T-helper 2 cell treated with Interferon-gamma antibody and Interleukin-4, amounts not matched to agents 5 μg/mL and 100 μg/mL, for 36 hours (primary cell): ENCODE results near the gene IQSEC3.
"Not testable (repeated sequence)": the region's sequence is repeated elsewhere in the genome, so short reads cannot be mapped to it uniquely, and the experiment has no call there.

Experiments
- DNase-seq: peaks from one replicate; pipeline ENCODE4 v3.0.0; 2021; ENCODE audit warnings: low spot score
- H3K27ac Mint-ChIP-seq: one replicate; pipeline ENCODE4 v1.8.0; 2021; ENCODE audit warnings: mild to moderate bottlenecking, mixed read lengths
- H3K27me3 Mint-ChIP-seq: one replicate; pipeline ENCODE4 v1.8.0; 2021; ENCODE audit warnings: low read depth, mixed read lengths
- H3K36me3 Mint-ChIP-seq: one replicate; pipeline ENCODE4 v1.8.0; 2021; ENCODE audit warnings: low read depth, mixed read lengths
- H3K4me1 Mint-ChIP-seq: one replicate; pipeline ENCODE4 v1.8.0; 2021; ENCODE audit warnings: low read depth, mixed read lengths
- H3K4me3 Mint-ChIP-seq: one replicate; pipeline ENCODE4 v1.8.0; 2022; ENCODE audit warnings: mild to moderate bottlenecking, moderate library complexity, mixed read lengths
- H3K9me3 Mint-ChIP-seq: one replicate; pipeline ENCODE4 v1.8.0; 2021; ENCODE audit warnings: mixed read lengths

Gene IQSEC3

DNA sequence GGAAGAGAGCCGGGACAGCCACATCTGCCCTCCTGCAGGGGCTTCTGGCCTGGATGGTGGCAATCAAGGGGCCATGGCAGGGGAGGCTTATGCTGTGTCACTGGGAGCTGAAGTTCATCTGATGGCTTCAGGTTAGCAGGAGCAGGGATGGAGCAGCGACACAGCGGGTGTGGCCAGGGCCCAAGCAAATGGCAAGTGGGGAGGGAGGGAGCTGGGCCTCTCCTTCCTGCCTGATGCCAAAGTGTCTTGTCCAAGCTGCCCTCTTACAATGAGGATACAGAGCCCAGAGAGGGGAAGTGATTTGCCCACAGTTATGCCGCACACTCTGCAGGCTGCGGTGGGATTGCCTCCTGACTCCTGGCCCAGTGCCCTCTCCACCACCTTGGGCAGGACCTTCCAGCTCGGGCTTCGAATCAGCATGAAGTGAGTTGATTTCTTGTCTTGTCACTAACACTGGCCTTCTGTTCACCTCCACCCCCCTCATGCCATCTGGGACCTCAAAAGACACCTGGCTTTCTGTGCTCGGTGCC is 51.3 kb downstream of the IQSEC3 start:
- no peaks in the 10 kb centered on the region for H3K4me1 Mint-ChIP-seq
- H3K4me3 Mint-ChIP-seq: no peak overlapping the region
- no peak for DNase-seq
- H3K27ac Mint-ChIP-seq: no peak overlapping the region
- H3K36me3 Mint-ChIP-seq: no peaks in the 10 kb centered on the region
- H3K27me3 Mint-ChIP-seq: peaks cover 5% of the 10 kb centered on the region
- H3K9me3 Mint-ChIP-seq: no peaks in the 10 kb centered on the region

DNA sequence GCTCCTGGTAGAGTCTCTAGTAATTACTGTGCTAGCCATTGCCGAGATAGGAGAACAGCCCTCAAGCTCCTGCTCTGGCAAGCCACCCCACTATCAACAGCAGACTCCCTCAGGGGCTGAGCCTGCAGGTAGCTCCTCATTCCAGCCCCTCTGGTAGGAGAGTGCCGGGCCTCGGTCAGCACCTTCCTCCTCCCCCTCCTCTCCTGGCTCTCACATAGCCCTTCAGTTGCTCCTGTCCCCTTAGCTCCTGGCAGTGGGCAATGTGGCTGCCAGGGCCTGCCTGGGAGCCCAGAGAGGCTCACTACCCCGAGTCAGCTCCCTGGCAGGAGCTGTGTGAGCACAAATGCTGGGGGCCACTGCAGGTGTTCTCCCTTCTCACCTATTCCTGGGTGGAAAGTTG is 52.0 kb downstream of the IQSEC3 start:
- no peak overlapping the region for H3K4me3 Mint-ChIP-seq
- peaks cover 5% of the 10 kb centered on the region for H3K27me3 Mint-ChIP-seq
- no peak for DNase-seq
- no peaks in the 10 kb centered on the region for H3K4me1 Mint-ChIP-seq
- no peaks in the 10 kb centered on the region for H3K36me3 Mint-ChIP-seq
- H3K27ac Mint-ChIP-seq: no peak overlapping the region
- H3K9me3 Mint-ChIP-seq: no peaks in the 10 kb centered on the region

DNA sequence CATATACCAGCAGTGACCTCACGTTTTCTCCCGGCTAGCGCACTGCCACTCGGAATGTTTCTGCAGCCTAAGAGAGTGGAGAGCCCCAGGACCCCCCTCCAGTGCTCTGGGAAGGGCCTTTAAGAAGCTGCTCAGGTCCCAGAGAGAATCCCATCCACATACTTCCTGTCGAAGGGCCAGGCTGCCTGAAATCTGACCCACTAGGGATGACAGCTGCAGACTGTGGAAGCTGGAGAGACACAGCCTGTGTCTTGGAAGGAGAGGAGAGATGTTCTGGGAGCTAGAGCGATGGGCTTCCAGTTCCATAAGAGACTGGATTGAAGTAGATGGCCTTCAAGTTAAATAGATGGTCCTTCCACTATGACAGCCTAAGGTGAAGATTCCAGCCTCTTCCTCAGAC is 54.4 kb downstream of the IQSEC3 start:
- Mint-ChIP-seq H3K27ac (no peak overlapping the region), H3K4me1 (no peaks in the 10 kb centered on the region), H3K27me3 (no peaks in the 10 kb centered on the region), H3K9me3 (no peaks in the 10 kb centered on the region), H3K36me3 (no peaks in the 10 kb centered on the region), H3K4me3 (no peak overlapping the region)
- no peak for DNase-seq

DNA sequence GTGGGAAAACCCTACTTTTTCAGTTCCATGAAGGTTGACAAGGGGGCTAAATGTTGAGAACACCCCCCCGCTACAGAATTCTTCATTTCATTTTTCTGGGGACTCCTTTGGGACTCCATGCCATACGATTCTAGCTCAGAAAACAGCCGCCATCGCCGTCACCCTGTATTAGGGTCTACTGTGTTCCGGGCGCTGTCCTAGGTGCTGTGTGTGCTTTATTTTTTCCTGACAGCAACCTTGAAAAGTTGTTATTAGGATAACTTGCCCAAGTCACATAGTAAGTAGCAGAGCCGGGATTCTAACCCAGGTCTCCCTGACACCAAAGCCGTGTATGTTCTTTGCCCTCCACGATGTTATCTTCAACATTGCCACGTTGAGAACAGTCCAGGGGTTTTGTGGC is 55.1 kb downstream of the IQSEC3 start:
- H3K27me3 Mint-ChIP-seq: no peaks in the 10 kb centered on the region
- no peak overlapping the region for H3K4me3 Mint-ChIP-seq
- no peak for DNase-seq
- no peaks in the 10 kb centered on the region for H3K9me3 Mint-ChIP-seq
- H3K36me3 Mint-ChIP-seq: no peaks in the 10 kb centered on the region
- H3K4me1 Mint-ChIP-seq: no peaks in the 10 kb centered on the region
- H3K27ac Mint-ChIP-seq: no peak overlapping the region

DNA sequence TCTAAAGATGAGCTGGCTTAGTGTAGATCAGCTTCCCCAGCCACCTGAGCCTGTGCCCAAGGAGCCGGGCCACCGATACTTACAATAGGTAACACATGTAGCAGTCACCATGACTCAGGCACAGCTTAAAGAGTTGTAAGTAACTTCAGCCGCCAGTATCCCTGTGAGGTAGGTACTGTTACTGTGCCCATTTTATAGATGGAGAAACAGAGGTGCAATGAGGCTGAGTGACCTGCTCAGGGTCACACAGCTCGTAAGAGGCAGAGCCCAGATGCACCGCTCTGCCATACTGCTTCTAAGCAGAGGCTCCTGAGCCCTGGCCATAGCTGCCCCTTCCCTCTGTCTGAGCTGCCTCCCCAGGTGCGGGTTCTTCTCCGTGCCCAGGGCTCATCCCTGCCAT is 58.5 kb downstream of the IQSEC3 start:
- Mint-ChIP-seq H3K9me3 (no peaks in the 10 kb centered on the region), H3K36me3 (no peaks in the 10 kb centered on the region), H3K27ac (no peak overlapping the region), H3K4me1 (no peaks in the 10 kb centered on the region), H3K27me3 (peaks cover 2% of the 10 kb centered on the region), H3K4me3 (no peak overlapping the region)
- no peak for DNase-seq

DNA sequence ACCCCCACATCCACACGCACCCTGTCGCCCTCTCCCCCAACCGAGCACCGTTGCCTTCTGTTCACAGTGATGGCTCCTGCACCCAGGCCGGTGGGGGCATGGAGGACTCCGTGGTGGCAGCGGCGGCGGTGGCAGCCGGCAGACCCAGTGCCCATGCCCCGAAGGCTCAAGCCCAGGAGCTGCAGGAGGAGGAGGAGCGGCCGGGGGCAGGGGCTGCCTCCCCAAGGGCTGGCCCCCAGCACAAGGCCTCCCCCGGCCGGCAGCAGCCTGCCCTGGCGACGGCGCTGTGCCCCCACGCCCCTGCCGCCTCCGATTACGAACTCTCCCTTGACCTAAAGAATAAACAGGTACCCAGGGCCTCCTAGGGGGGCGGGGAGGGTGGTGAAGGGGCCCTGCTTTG is 59.0 kb downstream of the IQSEC3 start:
- Mint-ChIP-seq H3K4me3 (no peak overlapping the region), H3K9me3 (no peaks in the 10 kb centered on the region), H3K27ac (no peak overlapping the region), H3K27me3 (peaks cover 2% of the 10 kb centered on the region), H3K4me1 (no peaks in the 10 kb centered on the region), H3K36me3 (no peaks in the 10 kb centered on the region)
- DNase-seq: no peak

DNA sequence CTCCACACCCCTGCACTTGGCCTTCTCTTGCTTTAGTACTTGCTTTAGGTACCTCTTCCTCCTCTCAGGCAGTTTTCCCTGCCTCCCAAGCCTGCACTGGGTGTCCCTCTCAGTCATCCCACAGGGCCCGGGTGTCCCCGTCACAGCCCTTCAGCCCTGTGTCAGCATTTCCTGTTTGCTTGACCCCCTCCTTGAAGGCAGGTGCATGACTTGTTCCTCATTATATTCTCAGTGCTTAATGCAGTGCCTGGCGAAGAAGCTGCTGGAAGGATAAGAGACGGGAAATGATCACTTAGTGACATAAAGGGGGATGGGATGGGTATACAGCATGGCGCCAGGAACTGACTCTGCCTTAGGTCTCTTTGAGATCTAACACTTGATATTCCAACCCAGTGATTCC is 61.5 kb downstream of the IQSEC3 start:
- H3K27me3 Mint-ChIP-seq: peaks cover 4% of the 10 kb centered on the region
- no peak overlapping the region for H3K27ac Mint-ChIP-seq
- no peaks in the 10 kb centered on the region for H3K36me3 Mint-ChIP-seq
- no peak for DNase-seq
- no peaks in the 10 kb centered on the region for H3K9me3 Mint-ChIP-seq
- no peaks in the 10 kb centered on the region for H3K4me1 Mint-ChIP-seq
- no peak overlapping the region for H3K4me3 Mint-ChIP-seq

DNA sequence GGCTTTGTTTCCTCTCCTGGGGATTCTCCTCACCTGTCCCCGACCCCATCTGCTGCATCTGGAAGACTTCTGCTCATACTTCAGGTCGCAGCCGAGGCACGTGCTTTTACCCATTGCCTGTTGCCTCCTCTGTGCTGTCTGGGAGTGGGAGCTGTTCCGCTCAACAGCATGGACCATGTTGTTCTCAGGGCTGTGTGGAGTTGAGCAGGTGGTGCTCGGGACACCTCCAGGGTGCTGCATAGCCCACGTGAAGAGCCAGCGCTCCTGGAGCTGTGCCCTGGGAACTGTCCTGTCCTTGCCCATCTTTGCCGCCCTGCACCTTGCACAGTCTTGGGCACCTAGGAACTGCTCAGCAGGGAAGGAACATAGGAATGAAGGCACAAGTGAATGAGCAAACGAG is 62.4 kb downstream of the IQSEC3 start:
- DNase-seq: no peak
- H3K9me3 Mint-ChIP-seq: no peaks in the 10 kb centered on the region
- no peak overlapping the region for H3K27ac Mint-ChIP-seq
- no peak overlapping the region for H3K4me3 Mint-ChIP-seq
- H3K4me1 Mint-ChIP-seq: no peaks in the 10 kb centered on the region
- no peaks in the 10 kb centered on the region for H3K36me3 Mint-ChIP-seq
- peaks cover 4% of the 10 kb centered on the region for H3K27me3 Mint-ChIP-seq

DNA sequence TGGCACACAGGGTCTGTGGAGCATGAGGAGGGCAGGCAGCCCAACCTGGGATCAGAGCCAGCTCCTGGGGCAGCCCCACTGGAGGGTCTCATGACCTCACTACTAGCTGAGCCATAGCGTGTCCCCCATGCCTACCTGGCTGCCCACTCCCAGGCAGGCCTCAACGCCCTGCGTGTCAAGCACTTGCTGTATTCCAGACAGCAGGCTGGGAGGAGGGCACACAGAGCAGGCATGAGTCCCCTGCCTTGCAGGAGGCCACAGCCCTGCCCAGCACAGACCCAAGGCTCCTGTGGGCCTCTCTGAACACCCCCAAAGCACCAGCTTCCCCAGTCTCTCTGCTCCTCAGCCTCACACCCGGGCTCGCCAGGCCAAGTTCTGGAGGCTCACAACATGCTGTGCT is 64.0 kb downstream of the IQSEC3 start:
- H3K9me3 Mint-ChIP-seq: no peaks in the 10 kb centered on the region
- H3K27ac Mint-ChIP-seq: no peak overlapping the region
- no peak for DNase-seq
- peaks cover 4% of the 10 kb centered on the region for H3K27me3 Mint-ChIP-seq
- no peaks in the 10 kb centered on the region for H3K36me3 Mint-ChIP-seq
- no peaks in the 10 kb centered on the region for H3K4me1 Mint-ChIP-seq
- H3K4me3 Mint-ChIP-seq: no peak overlapping the region

DNA sequence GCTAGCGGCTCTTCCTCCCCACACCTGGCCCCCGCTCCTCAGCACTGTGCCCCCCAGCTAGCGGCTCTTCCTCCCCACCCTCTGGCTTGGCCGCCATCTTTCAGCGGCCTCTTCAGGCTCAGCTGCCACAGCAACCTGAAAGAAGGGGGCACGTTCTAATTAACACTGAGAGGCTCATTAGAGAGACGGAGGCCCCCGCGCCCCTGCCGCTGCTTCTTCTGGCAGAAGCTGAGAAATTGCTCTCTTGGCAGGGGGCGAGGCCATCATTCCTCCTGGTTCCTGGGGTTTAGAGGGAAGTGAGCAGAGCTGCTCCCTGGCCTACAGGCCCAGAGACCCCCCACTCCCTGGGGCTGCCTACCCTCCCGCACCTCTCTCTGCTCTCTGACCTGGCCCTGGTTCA is 64.4 kb downstream of the IQSEC3 start:
- Mint-ChIP-seq H3K27me3 (peaks cover 4% of the 10 kb centered on the region), H3K36me3 (no peaks in the 10 kb centered on the region), H3K9me3 (no peaks in the 10 kb centered on the region), H3K4me3 (no peak overlapping the region), H3K4me1 (no peaks in the 10 kb centered on the region), H3K27ac (no peak overlapping the region)
- DNase-seq: no peak

DNA sequence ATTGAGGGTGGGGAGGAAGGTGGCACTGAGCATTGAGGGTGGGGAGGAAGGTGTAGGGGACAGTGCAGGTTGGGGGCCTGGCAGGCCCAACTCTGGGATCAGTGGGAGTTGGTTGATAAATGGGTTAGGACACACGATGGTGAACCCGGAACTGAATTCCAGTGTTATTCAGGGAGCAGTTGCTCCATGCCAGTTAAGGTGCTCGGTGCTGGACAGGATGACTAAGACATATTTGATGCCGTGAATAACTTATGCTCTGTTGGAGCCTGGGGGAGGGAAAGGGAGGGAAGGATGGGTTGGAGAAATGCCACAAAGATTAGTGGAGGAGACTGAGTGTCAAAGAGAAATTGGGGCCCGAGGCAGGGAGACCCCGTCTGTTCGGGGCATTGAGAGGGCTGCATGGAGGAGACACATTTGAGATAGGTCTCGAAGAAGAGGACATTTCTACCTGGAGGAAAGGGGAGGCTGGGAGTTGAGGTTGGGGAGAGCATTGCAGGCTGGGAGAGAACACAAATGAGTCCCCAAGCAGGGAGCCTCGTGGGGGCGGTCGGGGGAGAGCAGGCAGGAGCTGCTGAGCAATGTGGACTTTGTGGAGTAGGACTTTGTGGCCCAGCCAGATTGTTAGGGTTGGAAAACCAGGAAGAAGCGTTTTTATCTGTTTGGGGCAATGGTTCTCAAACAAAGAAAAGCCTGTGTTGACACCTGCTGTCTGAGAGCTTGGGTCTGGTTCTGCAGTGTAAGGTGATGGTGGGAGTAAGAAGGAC is 65.3 kb downstream of the IQSEC3 start:
- H3K9me3 Mint-ChIP-seq: no peaks in the 10 kb centered on the region
- H3K27me3 Mint-ChIP-seq: peaks cover 4% of the 10 kb centered on the region
- no peak for DNase-seq
- no peaks in the 10 kb centered on the region for H3K36me3 Mint-ChIP-seq
- H3K4me3 Mint-ChIP-seq: no peak overlapping the region
- H3K27ac Mint-ChIP-seq: no peak overlapping the region
- no peaks in the 10 kb centered on the region for H3K4me1 Mint-ChIP-seq

DNA sequence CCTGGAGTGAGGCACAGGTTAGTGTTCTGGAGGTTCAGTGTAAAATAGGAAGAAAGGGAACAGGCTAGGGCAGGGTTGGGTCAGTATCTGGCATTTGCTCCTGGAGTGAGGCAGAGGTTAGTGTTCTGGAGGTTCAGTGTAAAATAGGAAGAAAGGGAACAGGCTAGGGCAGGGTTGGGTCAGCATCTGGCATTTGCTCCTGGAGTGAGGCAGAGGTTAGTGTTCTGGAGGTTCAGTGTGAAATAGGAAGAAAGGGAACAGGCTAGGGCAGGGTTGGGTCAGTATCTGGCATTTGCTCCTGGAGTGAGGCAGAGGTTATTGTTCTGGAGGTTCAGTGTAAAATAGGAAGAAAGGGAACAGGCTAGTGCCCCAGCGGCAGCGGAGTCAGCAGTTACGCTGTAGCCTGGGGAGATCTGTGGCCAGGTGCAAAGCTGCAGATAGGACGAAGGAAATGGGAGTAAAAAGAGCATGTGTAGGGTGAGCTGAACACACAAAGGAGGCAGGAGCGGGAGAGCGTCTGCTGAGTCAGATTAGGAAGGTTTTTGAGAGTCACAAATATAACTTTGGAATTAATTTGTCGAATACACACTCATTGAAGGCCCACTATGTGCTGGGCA is 67.2 kb downstream of the IQSEC3 start:
- DNase-seq, H3K27ac Mint-ChIP-seq, H3K27me3 Mint-ChIP-seq, H3K36me3 Mint-ChIP-seq, H3K4me1 Mint-ChIP-seq, H3K4me3 Mint-ChIP-seq, H3K9me3 Mint-ChIP-seq: not testable (repeated sequence)

DNA sequence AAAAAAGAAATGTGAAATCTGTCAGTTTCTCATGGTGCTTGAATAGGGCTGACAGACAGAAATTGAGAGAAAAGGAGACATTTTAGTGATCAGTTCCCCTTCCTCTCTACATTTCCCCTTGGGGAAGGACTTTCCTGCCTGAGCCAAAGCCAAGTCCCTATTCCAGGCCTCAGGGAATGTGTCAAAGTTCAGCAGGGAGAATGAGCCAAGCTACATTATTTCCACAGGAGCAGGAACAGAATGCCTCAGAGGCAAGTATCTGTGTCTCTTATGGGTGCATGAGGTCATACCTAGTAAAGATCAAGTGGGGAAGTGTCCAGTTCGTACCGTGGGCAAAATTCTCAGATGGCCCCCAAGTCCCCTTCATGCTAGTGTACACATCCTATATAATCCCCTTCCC is 68.6 kb downstream of the IQSEC3 start:
- Mint-ChIP-seq H3K4me3 (no peak overlapping the region), H3K9me3 (no peaks in the 10 kb centered on the region), H3K27me3 (peaks cover 13% of the 10 kb centered on the region), H3K27ac (no peak overlapping the region), H3K4me1 (peaks cover 2% of the 10 kb centered on the region), H3K36me3 (no peaks in the 10 kb centered on the region)
- no peak for DNase-seq

DNA sequence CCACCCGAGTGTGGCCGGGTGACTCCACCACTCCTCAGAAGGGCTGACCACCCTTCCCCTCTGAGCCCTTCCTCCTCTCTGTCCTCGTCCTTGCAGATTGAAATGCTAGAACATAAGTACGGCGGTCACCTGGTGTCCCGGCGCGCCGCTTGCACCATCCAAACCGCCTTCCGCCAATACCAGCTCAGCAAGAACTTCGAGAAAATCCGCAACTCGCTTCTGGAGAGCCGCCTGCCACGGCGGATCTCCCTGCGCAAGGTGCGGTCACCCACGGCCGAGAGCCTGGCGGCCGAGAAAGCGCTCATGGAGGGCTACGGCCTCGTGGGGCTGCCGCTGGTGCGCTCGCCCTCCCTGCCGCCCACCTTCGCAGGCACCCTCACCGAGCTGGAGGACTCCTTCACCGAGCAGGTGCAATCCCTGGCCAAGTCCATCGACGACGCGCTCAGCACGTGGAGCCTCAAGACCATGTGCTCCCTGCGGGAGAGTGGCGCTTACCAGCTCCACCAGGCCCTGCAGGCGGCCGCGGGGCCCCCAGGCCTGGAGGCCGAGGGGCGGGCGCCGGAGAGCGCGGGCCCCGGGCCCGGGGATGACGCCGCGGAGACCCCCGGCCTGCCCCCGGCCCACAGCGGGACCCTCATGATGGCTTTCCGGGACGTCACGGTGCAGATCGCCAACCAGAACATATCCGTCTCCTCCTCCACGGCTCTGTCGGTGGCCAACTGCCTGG is 71.8 kb downstream of the IQSEC3 start:
- no peaks in the 10 kb centered on the region for H3K36me3 Mint-ChIP-seq
- no peak overlapping the region for H3K27ac Mint-ChIP-seq
- no peaks in the 10 kb centered on the region for H3K9me3 Mint-ChIP-seq
- peaks cover 17% of the 10 kb centered on the region for H3K27me3 Mint-ChIP-seq
- peaks cover 2% of the 10 kb centered on the region for H3K4me1 Mint-ChIP-seq
- DNase-seq: no peak
- no peak overlapping the region for H3K4me3 Mint-ChIP-seq
